GM08714 (cell line): ENCODE measurements around the gene PPP1R1A.

Experiments
- H3K4me3 ChIP-seq: fragments of 200-500 bp; sonication (Bioruptor generic); 2 replicates; pipeline ENCODE4 v1.5.1; 2014; ENCODE audit warnings: mild to moderate bottlenecking, low read length, inconsistent platforms
- ZNF274 ChIP-seq: IDR thresholded peaks from 2 replicates; pipeline ENCODE4 v1.6.1; 2012; ENCODE audit warnings: mild to moderate bottlenecking, low read depth, low read length

PPP1R1A gene

GRCh38 chr12:54592316-54592715 is 3.9 kb upstream of the PPP1R1A start:
- TF ChIP-seq ZNF274 = no peak
- no peak overlapping the region for H3K4me3 ChIP-seq

GRCh38 chr12:54590978-54591591 is 2.6 kb upstream of the PPP1R1A start:
- TF ChIP-seq ZNF274 = no peak
- no peak overlapping the region for H3K4me3 ChIP-seq

- H3K4me3 ChIP-seq = no peak overlapping the region
- TF ChIP-seq ZNF274 = no peak
These were observed 1.5 kb upstream of the PPP1R1A start for GRCh38 chr12:54589964-54590363.

GRCh38 chr12:54588890-54589267 is 420 bp upstream of the PPP1R1A start:
- TF ChIP-seq ZNF274 = no peak
- no peak overlapping the region for H3K4me3 ChIP-seq

GRCh38 chr12:54587315-54587873 is 1.1 kb downstream of the PPP1R1A start:
- no peak for TF ChIP-seq ZNF274
- no peak overlapping the region for H3K4me3 ChIP-seq

GRCh38 chr12:54586620-54587019 is 1.8 kb downstream of the PPP1R1A start:
- H3K4me3 ChIP-seq = no peak overlapping the region

GRCh38 chr12:54585243-54585642 is 3.2 kb downstream of the PPP1R1A start:
- no peak for TF ChIP-seq ZNF274
- no peak overlapping the region for H3K4me3 ChIP-seq

More at GRCh38 chr12:54586620-54587019, 1.8 kb downstream of the PPP1R1A start:
- TF ChIP-seq ZNF274 = no peak

GRCh38 chr12:54584128-54584527 is 4.3 kb downstream of the PPP1R1A start:
- no peak overlapping the region for H3K4me3 ChIP-seq
- TF ChIP-seq ZNF274 = no peak

- TF ChIP-seq ZNF274 = no peak
- no peak overlapping the region for H3K4me3 ChIP-seq
These were observed 4.7 kb downstream of the PPP1R1A start for GRCh38 chr12:54583726-54584125.

GRCh38 chr12:54581412-54581811 is 7.0 kb downstream of the PPP1R1A start:
- no peak overlapping the region for H3K4me3 ChIP-seq
- no peak for TF ChIP-seq ZNF274

- H3K4me3 ChIP-seq = no peak overlapping the region
- no peak for TF ChIP-seq ZNF274
These were observed 8.6 kb downstream of the PPP1R1A start for GRCh38 chr12:54579696-54580333.

- TF ChIP-seq ZNF274 = no peak
- H3K4me3 ChIP-seq = no peak overlapping the region
These were observed 9.2 kb downstream of the PPP1R1A start for GRCh38 chr12:54579258-54579657.

- TF ChIP-seq ZNF274 = no peak
- H3K4me3 ChIP-seq = no peak overlapping the region
These were observed 9.7 kb downstream of the PPP1R1A start for GRCh38 chr12:54578778-54579177.

GRCh38 chr12:54572881-54573280 is 15.6 kb downstream of the PPP1R1A start:
- no peak for TF ChIP-seq ZNF274
- H3K4me3 ChIP-seq = no peak overlapping the region
